Occipital lobe (tissue), 2 donors: ENCODE measurements around the gene TMEM47. TPM values are rescaled to one million over a fixed set of nuclear protein-coding genes. Genes with fewer than 3 reads are reported as not detected.

Experiments used
- DNase-seq: peaks from one replicate; lab custom pipeline; 2025; lab: John Stamatoyannopoulos, UW
- total RNA-seq: library from RNA; depleted of rRNA; stranded (reverse); fragments of >200 nt; gene quantifications from one replicate; pipeline ENCODE4 v1.2.3, GENCODE V29; 2014

Gene TMEM47
- total RNA-seq, 1 donor from 2014 or later = 43.4 TPM

- DNase-seq = no peak
Measured at GRCh38 chrX:34585561-34585960, 71.5 kb downstream of the TMEM47 start.

- DNase-seq = no peak
Measured at GRCh38 chrX:34584781-34585180, 72.3 kb downstream of the TMEM47 start.

- no peak for DNase-seq
Measured at GRCh38 chrX:34580069-34580468, 77.0 kb downstream of the TMEM47 start.

DNA sequence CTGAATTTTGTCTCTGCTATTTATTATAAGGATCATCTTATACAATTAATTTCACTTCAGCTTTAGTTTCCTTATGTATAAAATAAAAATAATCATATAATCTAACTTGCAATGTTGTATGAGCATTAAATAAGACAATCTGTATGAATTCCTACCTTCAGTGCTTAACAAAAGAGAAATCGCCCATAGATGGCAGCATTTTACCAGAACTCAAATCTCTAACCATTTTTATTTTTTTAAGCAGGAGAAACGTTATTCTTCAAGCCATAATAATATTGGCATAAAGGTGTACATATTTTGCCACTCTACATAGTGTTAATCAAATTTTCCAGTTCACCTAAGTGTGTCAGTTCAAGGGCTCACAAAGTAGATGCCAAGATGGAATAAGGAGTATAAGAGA lies 78.8 kb downstream of the TMEM47 start:
- DNase-seq = no peak
